HL-60 (cell line): ENCODE results near the gene USF1.

ENCODE experiments used
- DNase-seq, 2 experiments: peaks; one replicate each; pipeline ENCODE4 v3.0.0-alpha.2; 2010 to 2020; ENCODE audit warnings: low read depth in 1 of 2, low spot score in 1 of 2
- H3K27ac ChIP-seq: fragments of 250-450 bp; sonication (Bioruptor Pico); replicated peaks from 2 replicates; pipeline ENCODE4 v1.5.1; 2020; ENCODE audit warnings: mild to moderate bottlenecking, moderate library complexity
- H3K27me3 ChIP-seq: fragments of 250-450 bp; sonication (Bioruptor Pico); 2 replicates; pipeline ENCODE4 v1.5.1; 2021; ENCODE audit warnings: mild to moderate bottlenecking, moderate library complexity; ENCODE audit not compliant: insufficient read depth, poor library complexity, severe bottlenecking
- H3K4me3 ChIP-seq: replicated peaks from 2 replicates; pipeline ENCODE4 v1.5.1; 2011; ENCODE audit warnings: mild to moderate bottlenecking, control low read depth, low read length; ENCODE audit not compliant: insufficient read depth
- CTCF ChIP-seq: IDR thresholded peaks from one replicate; pipeline ENCODE4 v1.5.1; 2011; ENCODE audit warnings: low read length, control low read depth, inconsistent platforms; ENCODE audit not compliant: insufficient read depth
- GABPA ChIP-seq: IDR thresholded peaks from 2 replicates; pipeline ENCODE4 v1.6.1; 2012; ENCODE audit warnings: low read depth
- POLR2AphosphoS5 ChIP-seq: IDR thresholded peaks from 2 replicates; pipeline ENCODE4 v1.6.1; 2012; ENCODE audit warnings: low read depth
- REST ChIP-seq: IDR thresholded peaks from 2 replicates; pipeline ENCODE4 v1.6.1; 2012; ENCODE audit warnings: low read depth; ENCODE audit not compliant: insufficient replicate concordance
- SPI1 ChIP-seq: IDR thresholded peaks from 2 replicates; pipeline ENCODE4 v1.6.1; 2012; ENCODE audit warnings: low read depth, mild to moderate bottlenecking, borderline replicate concordance

USF1 gene

GRCh38 chr1:161079436-161080110 is 33.8 kb upstream of the USF1 start:
- no peak for TF ChIP-seq CTCF
- no peak for TF ChIP-seq REST
- no peak for TF ChIP-seq SPI1

GRCh38 chr1:161077426-161077825 is 31.6 kb upstream of the USF1 start:
- Histone ChIP-seq H3K27ac (no peak overlapping the region), H3K4me3 (no peak overlapping the region), H3K27me3 (no peaks in the 10 kb centered on the region)
- TF ChIP-seq SPI1 (no peak), REST (no peak), CTCF (no peak), GABPA (no peak)
- DNase-seq = no peak

More at GRCh38 chr1:161079436-161080110, 33.8 kb upstream of the USF1 start:
- DNase-seq = no peak
- no peaks in the 10 kb centered on the region for H3K27me3 ChIP-seq
- H3K4me3 ChIP-seq = no peak overlapping the region
- H3K27ac ChIP-seq = no peak overlapping the region

- DNase-seq = no peak
- H3K27ac ChIP-seq = no peak overlapping the region
- H3K27me3 ChIP-seq = no peaks in the 10 kb centered on the region
- TF ChIP-seq GABPA (no peak), REST (no peak), POLR2AphosphoS5 (no peak), SPI1 (no peak), CTCF (no peak)
- H3K4me3 ChIP-seq = no peak overlapping the region
Measured at GRCh38 chr1:161076410-161076809, 30.6 kb upstream of the USF1 start.
